ENCODE measurements around the gene LGALS3BP. TPM values are rescaled to one million over a fixed set of nuclear protein-coding genes. Genes with fewer than 3 reads are reported as not detected.
"Not testable (repeated sequence)": the region's sequence is repeated elsewhere in the genome, so short reads cannot be mapped to it uniquely, and the experiment has no call there.

LGALS3BP gene
- total and polyA plus RNA-seq, 7 donors = 92.5 to 415 (median 180) TPM

- TF ChIP-seq POLR2A (IDR thresholded peaks at IDR 0.05) (no peak), EP300 (IDR thresholded peaks at IDR 0.05) (no peak), POLR2AphosphoS5 (IDR thresholded peaks at IDR 0.05) (no peak)
- TF ChIP-seq, protein P1, sequence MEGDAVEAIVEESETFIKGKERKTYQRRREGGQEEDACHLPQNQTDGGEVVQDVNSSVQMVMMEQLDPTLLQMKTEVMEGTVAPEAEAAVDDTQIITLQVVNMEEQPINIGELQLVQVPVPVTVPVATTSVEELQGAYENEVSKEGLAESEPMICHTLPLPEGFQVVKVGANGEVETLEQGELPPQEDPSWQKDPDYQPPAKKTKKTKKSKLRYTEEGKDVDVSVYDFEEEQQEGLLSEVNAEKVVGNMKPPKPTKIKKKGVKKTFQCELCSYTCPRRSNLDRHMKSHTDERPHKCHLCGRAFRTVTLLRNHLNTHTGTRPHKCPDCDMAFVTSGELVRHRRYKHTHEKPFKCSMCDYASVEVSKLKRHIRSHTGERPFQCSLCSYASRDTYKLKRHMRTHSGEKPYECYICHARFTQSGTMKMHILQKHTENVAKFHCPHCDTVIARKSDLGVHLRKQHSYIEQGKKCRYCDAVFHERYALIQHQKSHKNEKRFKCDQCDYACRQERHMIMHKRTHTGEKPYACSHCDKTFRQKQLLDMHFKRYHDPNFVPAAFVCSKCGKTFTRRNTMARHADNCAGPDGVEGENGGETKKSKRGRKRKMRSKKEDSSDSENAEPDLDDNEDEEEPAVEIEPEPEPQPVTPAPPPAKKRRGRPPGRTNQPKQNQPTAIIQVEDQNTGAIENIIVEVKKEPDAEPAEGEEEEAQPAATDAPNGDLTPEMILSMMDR (IDR thresholded peaks at IDR 0.05) = no peak
- Histone ChIP-seq H3K36me3 (peaks cover 0 to 2% (median 0%) of the 10 kb centered on the region in 4 donors), H3K27ac (no peak overlapping the region), H3K9me3 (no peaks in the 10 kb centered on the region), H3K27me3 (no peaks in the 10 kb centered on the region), H3K4me1 (peaks cover 0 to 7% (median 2%) of the 10 kb centered on the region in 4 donors), H3K4me3 (no peak overlapping the region)
- DNase-seq = no peak
- intact Hi-C loops (cut with DNase I) = no loop called here
- WGBS, 2 donors = 90 to 96% methylated on average over 6 of the region's 6 CpGs
Observed at GRCh38 chr17:78963378-78963777, 16.3 kb downstream of the LGALS3BP start.

GRCh38 chr17:78962984-78963348, 16.8 kb downstream of the LGALS3BP start:
- WGBS, 2 donors = 86 to 95% methylated on average over 8 of the region's 8 CpGs
- H3K4me1 ChIP-seq; H3K36me3 ChIP-seq; H3K9me3 ChIP-seq; H3K27ac ChIP-seq; H3K4me3 ChIP-seq; DNase-seq; H3K27me3 ChIP-seq; intact Hi-C loops (cut with DNase I): not testable (repeated sequence)

GRCh38 chr17:78962345-78962983, 17.3 kb downstream of the LGALS3BP start:
- TF ChIP-seq POLR2A (IDR thresholded peaks at IDR 0.05) (no peak), EP300 (IDR thresholded peaks at IDR 0.05) (no peak), POLR2AphosphoS5 (IDR thresholded peaks at IDR 0.05) (no peak)
- TF ChIP-seq, protein P1 (IDR thresholded peaks at IDR 0.05) = no peak
- peaks cover 0 to 7% (median 2%) of the 10 kb centered on the region in 4 donors for H3K4me1 ChIP-seq
- 27 to 68% methylated on average over 19 of the region's 19 CpGs for WGBS, 2 donors
- H3K9me3 ChIP-seq = no peaks in the 10 kb centered on the region
- no peaks in the 10 kb centered on the region for H3K27me3 ChIP-seq
- DNase-seq = no peak
- H3K4me3 ChIP-seq = no peak overlapping the region
- no peaks in the 10 kb centered on the region for H3K36me3 ChIP-seq
- intact Hi-C loops (cut with DNase I) = no loop called here
- H3K27ac ChIP-seq = no peak overlapping the region

DNA sequence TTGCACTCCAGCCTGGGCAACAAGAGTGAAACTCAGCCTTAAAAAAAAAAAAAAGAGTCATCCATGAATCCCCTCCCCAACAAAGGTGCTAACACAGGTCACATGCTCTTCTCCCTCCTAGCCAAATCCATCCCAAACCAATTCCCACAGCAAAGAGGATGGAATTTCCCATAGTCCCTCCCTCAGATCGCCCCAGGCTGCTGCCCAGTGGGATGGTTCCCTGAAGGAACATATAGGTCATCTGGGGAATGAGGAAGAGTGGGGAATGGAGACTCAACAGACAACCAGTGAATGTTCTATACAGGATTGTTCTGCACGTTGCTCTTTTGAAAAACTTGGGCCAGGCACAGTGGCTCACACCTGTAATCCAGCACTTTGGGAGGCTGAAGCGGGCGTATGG, 18.2 kb downstream of the LGALS3BP start:
- peak overlapping the region in 1 of 4 donors; percentile 23 for H3K27ac ChIP-seq
- no peak overlapping the region for H3K4me3 ChIP-seq
- intact Hi-C loops (cut with DNase I) = no loop called here
- TF ChIP-seq EP300 (IDR thresholded peaks at IDR 0.05) = no peak
- TF ChIP-seq, protein P1 (IDR thresholded peaks at IDR 0.05) = no peak
- TF ChIP-seq POLR2AphosphoS5 (IDR thresholded peaks at IDR 0.05) = no peak
- no peak for TF ChIP-seq POLR2A (IDR thresholded peaks at IDR 0.05)
- WGBS, 2 donors = 89 to 93% methylated on average over 4 of the region's 4 CpGs
- no peaks in the 10 kb centered on the region for H3K27me3 ChIP-seq
- peaks cover 0 to 7% (median 2%) of the 10 kb centered on the region in 4 donors for H3K4me1 ChIP-seq
- H3K9me3 ChIP-seq = no peaks in the 10 kb centered on the region
- no peak for DNase-seq
- H3K36me3 ChIP-seq = no peaks in the 10 kb centered on the region

GRCh38 chr17:78960928-78961327, 18.8 kb downstream of the LGALS3BP start:
- intact Hi-C loops (cut with DNase I) = no loop called here
- H3K4me1 ChIP-seq = peaks cover 0 to 7% (median 2%) of the 10 kb centered on the region in 4 donors
- no peaks in the 10 kb centered on the region for H3K27me3 ChIP-seq
- peak overlapping the region in 2 of 4 donors; percentile 8 to 23 for H3K27ac ChIP-seq
- TF ChIP-seq, protein P1 (IDR thresholded peaks at IDR 0.05) = no peak
- no peak for TF ChIP-seq EP300 (IDR thresholded peaks at IDR 0.05)
- TF ChIP-seq POLR2A (IDR thresholded peaks at IDR 0.05) = no peak
- no peak for TF ChIP-seq POLR2AphosphoS5 (IDR thresholded peaks at IDR 0.05)
- H3K4me3 ChIP-seq = no peak overlapping the region
- DNase-seq = no peak
- 33 to 70% methylated on average over 5 of the region's 5 CpGs for WGBS, 2 donors
- no peaks in the 10 kb centered on the region for H3K9me3 ChIP-seq
- H3K36me3 ChIP-seq = no peaks in the 10 kb centered on the region

Measured in sigmoid colon (tissue), 7 donors.